Suprapubic skin (tissue), 4 donors: ENCODE measurements around the gene TUBGCP4.
A peak's percentile ranks its signal among the peaks of the same experiment; 100 is the strongest.

ENCODE experiments used
- CTCF ChIP-seq, 2 donors: fragments of 200-600 bp in 1 of 2; fragments of 450-650 bp in 1 of 2; sonication (generic) in 1 of 2; IDR thresholded peaks; one replicate each; pipeline ENCODE4 v1.5.1; 2016 to 2019; ENCODE audit warnings: antibody characterized with exemption in 2 of 2, mild to moderate bottlenecking in 1 of 2, moderate library complexity in 1 of 2
- POLR2A ChIP-seq, 2 donors: fragments of 450-650 bp; IDR thresholded peaks; one replicate each; pipeline ENCODE4 v1.6.1; 2017; ENCODE audit warnings: antibody characterized with exemption in 2 of 2, mild to moderate bottlenecking in 2 of 2, moderate library complexity in 2 of 2
- POLR2AphosphoS5 ChIP-seq, 3 donors: sonication (generic); formaldehyde crosslinking; IDR thresholded peaks; one replicate each; pipeline ENCODE4 v1.6.1; 2017; ENCODE audit warnings: antibody characterized with exemption in 3 of 3

DNA sequence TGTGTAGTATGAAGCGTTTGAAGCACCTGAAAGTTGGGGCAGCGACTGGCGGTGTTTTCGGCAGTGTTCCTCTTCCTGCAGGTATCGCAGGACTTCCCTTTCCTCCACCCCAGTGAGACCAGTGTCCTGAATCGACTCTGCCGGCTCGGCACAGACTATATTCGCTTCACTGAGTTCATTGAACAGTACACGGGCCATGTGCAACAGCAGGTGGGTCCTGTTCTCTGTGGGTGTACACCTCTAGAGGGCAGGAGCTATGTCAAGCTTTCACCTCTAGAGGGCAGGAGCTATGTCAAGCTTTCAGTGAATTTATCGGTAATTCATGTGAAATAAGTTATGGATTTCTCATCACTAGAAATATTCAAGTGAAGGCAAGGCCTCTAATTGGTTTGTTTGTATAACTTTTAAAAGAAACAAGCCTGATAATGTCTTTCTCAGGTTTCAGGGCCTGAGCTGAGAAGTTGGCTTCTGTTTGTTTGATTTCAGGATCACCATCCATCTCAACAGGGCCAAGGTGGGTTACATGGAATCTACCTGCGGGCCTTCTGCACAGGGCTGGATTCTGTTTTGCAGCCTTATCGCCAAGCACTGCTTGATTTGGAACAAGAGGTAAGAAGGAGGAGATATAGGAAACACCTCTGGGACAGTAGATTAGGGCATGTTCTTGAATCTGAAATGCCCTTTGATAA lies 5.3 kb downstream of the TUBGCP4 start:
- TF ChIP-seq POLR2AphosphoS5 (IDR thresholded peaks at IDR 0.05) (no peak), POLR2A (IDR thresholded peaks at IDR 0.05) (no peak), CTCF (IDR thresholded peaks at IDR 0.05) (peak in 1 of 2 donors; percentile 51)
